ENCODE measurements around the gene CDIP1.

DNA sequence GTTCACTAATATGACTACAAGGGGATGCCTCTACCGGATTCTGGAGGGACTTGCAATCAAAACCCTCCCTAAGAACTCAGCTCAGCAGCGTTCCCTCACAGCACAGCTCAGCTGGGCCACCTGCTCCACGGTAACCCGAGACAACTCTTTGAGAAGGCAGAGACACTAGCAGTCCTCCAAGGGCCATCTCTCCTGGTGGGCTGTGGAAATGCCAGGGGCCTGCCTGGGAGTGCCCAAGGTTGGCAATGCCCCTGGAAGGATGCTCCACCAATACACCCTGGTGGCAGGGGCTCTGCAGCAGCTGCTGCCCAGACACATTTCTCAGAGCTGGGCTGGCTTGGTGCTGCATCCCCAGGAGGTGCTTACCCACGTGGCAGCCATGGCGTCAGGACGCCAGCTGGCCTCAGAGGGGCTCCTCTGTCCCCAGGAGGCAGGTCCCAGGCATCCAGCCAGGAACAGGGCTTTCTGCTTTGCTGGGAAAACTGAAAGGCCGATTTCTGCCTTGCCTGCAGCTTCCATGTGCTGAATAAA is 16.5 kb downstream of the CDIP1 start:
- TF ChIP-seq, protein P1, sequence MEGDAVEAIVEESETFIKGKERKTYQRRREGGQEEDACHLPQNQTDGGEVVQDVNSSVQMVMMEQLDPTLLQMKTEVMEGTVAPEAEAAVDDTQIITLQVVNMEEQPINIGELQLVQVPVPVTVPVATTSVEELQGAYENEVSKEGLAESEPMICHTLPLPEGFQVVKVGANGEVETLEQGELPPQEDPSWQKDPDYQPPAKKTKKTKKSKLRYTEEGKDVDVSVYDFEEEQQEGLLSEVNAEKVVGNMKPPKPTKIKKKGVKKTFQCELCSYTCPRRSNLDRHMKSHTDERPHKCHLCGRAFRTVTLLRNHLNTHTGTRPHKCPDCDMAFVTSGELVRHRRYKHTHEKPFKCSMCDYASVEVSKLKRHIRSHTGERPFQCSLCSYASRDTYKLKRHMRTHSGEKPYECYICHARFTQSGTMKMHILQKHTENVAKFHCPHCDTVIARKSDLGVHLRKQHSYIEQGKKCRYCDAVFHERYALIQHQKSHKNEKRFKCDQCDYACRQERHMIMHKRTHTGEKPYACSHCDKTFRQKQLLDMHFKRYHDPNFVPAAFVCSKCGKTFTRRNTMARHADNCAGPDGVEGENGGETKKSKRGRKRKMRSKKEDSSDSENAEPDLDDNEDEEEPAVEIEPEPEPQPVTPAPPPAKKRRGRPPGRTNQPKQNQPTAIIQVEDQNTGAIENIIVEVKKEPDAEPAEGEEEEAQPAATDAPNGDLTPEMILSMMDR (IDR thresholded peaks at IDR 0.05): no peak
- no peak for TF ChIP-seq POLR2A (IDR thresholded peaks at IDR 0.05)
